PFSK-1 (cell line): Measurements from ENCODE around the gene NCOA5.

Source experiments
- POLR2AphosphoS5 ChIP-seq: IDR thresholded peaks from 2 replicates; pipeline ENCODE4 v1.6.1; 2012; ENCODE audit warnings: low read depth, mild to moderate bottlenecking, control low read depth, low read length, moderate library complexity
- REST ChIP-seq, 2 experiments: IDR thresholded peaks; 2 replicates each; pipeline versions ENCODE4 v1.6.1 to v1.8.0; 2011 to 2012; ENCODE audit warnings: low read depth in 2 of 2, low read length in 2 of 2, control low read depth in 1 of 2, inconsistent platforms in 1 of 2, mild to moderate bottlenecking in 1 of 2, moderate library complexity in 1 of 2; ENCODE audit not compliant: insufficient read depth in 1 of 2

- TF ChIP-seq REST (IDR thresholded peaks at IDR 0.05; ENCODE audit: insufficient read depth in 1 of 2, low read depth in 2 of 2, low read length in 2 of 2): no peak
- no peak for TF ChIP-seq POLR2AphosphoS5
Measured at GRCh38 chr20:46031014-46031569, 58.7 kb downstream of the NCOA5 start.
